Central memory CD8-positive, alpha-beta T cell (primary cell): ENCODE data around the gene POLE.

Source experiments
- ATAC-seq: fragments of 150-1000 bp; cut with Tn5 transposase; replicated peaks from 2 replicates; pipeline ENCODE4 v1.10.0; 2022; ENCODE audit warnings: mild to moderate bottlenecking, moderate FRiP score, moderate number of reproducible peaks; ENCODE audit not compliant: poor library complexity, severe bottlenecking; ENCODE audit errors: extremely low read depth
- DNase-seq, 2 donors: peaks; one replicate each; pipeline ENCODE4 v3.0.0; 2021; ENCODE audit warnings: low spot score in 2 of 2
- H3K27ac Mint-ChIP-seq: one replicate; pipeline ENCODE4 v1.8.0; 2022; ENCODE audit warnings: low read depth, mild to moderate bottlenecking, moderate library complexity, mixed read lengths
- H3K27me3 Mint-ChIP-seq: one replicate; pipeline ENCODE4 v1.8.0; 2022; ENCODE audit warnings: mixed read lengths
- H3K36me3 Mint-ChIP-seq: one replicate; pipeline ENCODE4 v1.8.0; 2022; ENCODE audit warnings: mild to moderate bottlenecking, moderate library complexity, mixed read lengths; ENCODE audit not compliant: insufficient read depth
- H3K4me1 Mint-ChIP-seq: one replicate; pipeline ENCODE4 v1.8.0; 2022; ENCODE audit warnings: mixed read lengths
- H3K4me3 Mint-ChIP-seq: one replicate; pipeline ENCODE4 v1.8.0; 2022; ENCODE audit warnings: mild to moderate bottlenecking, moderate library complexity, mixed read lengths
- H3K9me3 Mint-ChIP-seq: one replicate; pipeline ENCODE4 v1.8.0; 2022; ENCODE audit warnings: mixed read lengths

The POLE gene

GRCh38 chr12:132651444-132652100 is 35.6 kb downstream of the POLE start:
- ATAC-seq (no peak), DNase-seq (no peak)
- Mint-ChIP-seq H3K4me3 (no peak overlapping the region), H3K9me3 (no peaks in the 10 kb centered on the region), H3K36me3 (peaks cover 20% of the 10 kb centered on the region), H3K4me1 (no peaks in the 10 kb centered on the region), H3K27me3 (no peaks in the 10 kb centered on the region), H3K27ac (no peak overlapping the region)

- ATAC-seq (no peak), DNase-seq (no peak)
- no peak overlapping the region for H3K27ac Mint-ChIP-seq
These were observed 37.8 kb downstream of the POLE start for GRCh38 chr12:132649226-132649945.

DNA sequence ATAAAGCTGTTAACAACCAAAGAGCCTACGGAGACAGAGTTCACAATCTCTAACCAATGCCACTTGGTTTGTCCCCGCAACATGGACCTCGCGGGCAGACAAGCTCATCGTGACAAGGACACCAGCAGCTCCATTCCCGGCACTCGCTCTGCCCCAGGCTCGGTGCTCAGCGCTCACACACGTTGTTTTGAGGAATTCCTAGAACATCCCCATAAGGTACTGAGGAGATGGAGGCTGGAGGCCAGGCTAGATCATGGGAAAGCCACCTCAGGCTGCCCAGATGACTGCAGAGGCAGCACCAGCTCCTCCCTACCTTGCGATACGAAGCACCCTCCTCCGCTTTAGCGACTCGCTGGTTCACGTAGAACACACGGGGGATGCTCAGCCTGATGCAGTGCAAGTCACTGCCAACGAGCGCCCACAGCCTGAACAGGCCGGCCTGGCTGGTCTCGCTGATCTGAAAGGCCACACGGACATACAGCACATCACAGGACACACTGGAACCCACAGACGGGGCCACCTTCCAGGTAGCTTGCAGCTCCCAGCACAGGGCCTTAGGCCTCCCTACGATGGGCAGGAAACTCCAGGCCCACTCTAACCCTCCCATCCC is 38.4 kb downstream of the POLE start:
- H3K4me1 Mint-ChIP-seq: no peaks in the 10 kb centered on the region
- H3K27ac Mint-ChIP-seq: no peak overlapping the region
- DNase-seq (no peak), ATAC-seq (no peak)
- no peaks in the 10 kb centered on the region for H3K9me3 Mint-ChIP-seq
- no peaks in the 10 kb centered on the region for H3K27me3 Mint-ChIP-seq
- H3K36me3 Mint-ChIP-seq: peaks cover 12% of the 10 kb centered on the region
- no peak overlapping the region for H3K4me3 Mint-ChIP-seq

More at GRCh38 chr12:132649226-132649945, 37.8 kb downstream of the POLE start:
- Mint-ChIP-seq H3K27me3 (no peaks in the 10 kb centered on the region), H3K4me1 (no peaks in the 10 kb centered on the region), H3K4me3 (no peak overlapping the region), H3K9me3 (no peaks in the 10 kb centered on the region), H3K36me3 (peaks cover 13% of the 10 kb centered on the region)

DNA sequence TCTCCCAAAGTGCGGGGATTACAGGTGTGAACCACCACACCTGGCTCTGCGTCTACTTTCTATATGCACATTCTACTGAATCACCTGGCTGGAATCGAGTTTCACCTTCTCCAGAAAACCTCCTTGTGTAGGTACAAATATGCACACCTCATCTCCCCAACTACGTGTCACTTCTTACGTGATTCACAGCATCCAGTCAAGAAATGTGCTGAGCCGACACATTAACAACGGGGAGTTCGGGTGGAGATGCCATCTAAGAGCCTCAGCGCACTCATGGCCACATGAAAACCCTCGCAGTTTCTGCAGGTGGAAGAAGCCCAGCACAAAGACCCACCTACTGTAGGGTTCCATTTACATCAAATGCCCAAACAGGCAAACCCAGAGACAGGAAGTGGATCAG is 39.3 kb downstream of the POLE start:
- Mint-ChIP-seq H3K27me3 (no peaks in the 10 kb centered on the region), H3K27ac (no peak overlapping the region)

DNA sequence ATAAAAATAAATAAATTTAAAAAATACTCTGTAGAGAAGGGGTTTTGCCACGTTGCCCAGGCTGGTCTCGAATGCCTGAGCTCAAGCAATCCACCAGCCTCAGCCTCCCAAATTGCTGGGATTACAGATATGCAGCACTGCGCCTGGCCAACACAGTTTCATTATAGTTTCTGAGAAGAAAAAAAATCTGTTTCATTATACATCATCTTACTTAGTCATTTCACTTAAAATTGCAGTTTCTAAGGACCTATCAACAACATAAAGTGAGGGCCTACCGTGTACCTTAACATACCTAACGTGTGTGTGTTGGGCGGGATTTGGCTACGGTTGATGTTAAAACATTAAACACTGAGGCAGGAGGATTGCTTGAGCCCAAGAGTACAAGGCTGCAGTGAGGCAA is 40.3 kb downstream of the POLE start:
- no peak overlapping the region for H3K27ac Mint-ChIP-seq
- no peaks in the 10 kb centered on the region for H3K4me1 Mint-ChIP-seq
- DNase-seq (no peak), ATAC-seq (no peak)
- peaks cover 11% of the 10 kb centered on the region for H3K36me3 Mint-ChIP-seq
- no peaks in the 10 kb centered on the region for H3K27me3 Mint-ChIP-seq
- H3K9me3 Mint-ChIP-seq: no peaks in the 10 kb centered on the region
- H3K4me3 Mint-ChIP-seq: no peak overlapping the region

More for the DNA sequence above, 39.3 kb downstream of the POLE start:
- H3K36me3 Mint-ChIP-seq: peaks cover 11% of the 10 kb centered on the region
- no peak overlapping the region for H3K4me3 Mint-ChIP-seq
- no peak for ATAC-seq
- H3K4me1 Mint-ChIP-seq: no peaks in the 10 kb centered on the region
- no peaks in the 10 kb centered on the region for H3K9me3 Mint-ChIP-seq
- DNase-seq: no peak

DNA sequence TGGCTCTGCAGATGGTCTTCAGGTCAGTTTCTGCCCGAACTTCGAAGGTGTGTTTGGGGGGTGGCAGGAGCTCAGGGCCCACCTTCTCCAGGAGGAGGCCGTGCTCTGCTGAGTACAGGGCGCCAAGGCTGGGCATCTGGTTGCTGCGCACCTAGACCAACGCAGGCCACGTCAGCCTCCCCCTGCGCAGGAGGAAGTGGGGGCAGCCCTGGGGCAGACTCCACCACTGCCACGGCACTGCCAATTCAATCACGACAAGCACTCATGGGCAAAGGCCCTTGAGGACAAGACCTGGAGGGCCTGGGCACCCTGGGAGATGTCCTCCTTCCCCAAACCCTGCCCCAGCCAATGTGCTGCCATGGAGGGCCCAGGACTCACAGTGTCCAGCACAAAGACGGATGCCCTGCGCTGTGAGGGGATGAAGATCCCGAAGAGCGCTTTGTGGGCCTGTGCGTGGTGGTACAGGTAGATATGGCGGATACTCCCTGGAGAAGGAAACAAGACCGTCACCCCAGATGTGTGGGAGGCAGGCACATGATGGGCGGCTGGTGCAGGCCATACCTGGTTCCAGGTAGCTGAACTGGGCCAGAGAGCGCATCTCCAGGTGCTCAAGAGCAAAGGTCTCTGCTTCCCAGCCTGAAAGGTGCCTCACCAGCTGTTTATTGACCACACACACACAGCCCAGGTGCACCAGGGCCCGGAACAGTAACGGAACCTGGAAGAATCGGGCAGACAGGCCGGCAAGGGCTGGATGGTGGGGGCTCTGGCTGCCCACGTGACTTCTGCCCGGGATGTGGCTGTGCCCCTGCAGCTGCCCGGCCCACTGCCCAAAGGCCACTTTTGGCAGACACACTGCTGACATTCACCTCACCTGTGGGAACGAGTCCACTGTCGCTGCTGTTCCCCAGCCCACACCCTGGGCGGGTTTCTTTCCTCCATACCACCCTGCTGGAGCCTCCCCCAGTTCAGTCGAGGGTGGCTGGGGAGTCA is 44.0 kb downstream of the POLE start:
- Mint-ChIP-seq H3K27ac (no peak overlapping the region), H3K36me3 (peaks cover 11% of the 10 kb centered on the region), H3K27me3 (no peaks in the 10 kb centered on the region), H3K4me1 (peaks cover 6% of the 10 kb centered on the region), H3K4me3 (no peak overlapping the region), H3K9me3 (no peaks in the 10 kb centered on the region)
- ATAC-seq: no peak
- no peak for DNase-seq

- Mint-ChIP-seq H3K36me3 (peaks cover 10% of the 10 kb centered on the region), H3K27ac (no peak overlapping the region), H3K4me1 (peaks cover 6% of the 10 kb centered on the region)
These were observed 45.1 kb downstream of the POLE start for GRCh38 chr12:132641811-132642650.

GRCh38 chr12:132640936-132641335 is 46.2 kb downstream of the POLE start:
- ATAC-seq: no peak
- Mint-ChIP-seq H3K9me3 (no peaks in the 10 kb centered on the region), H3K4me3 (no peak overlapping the region), H3K36me3 (peaks cover 12% of the 10 kb centered on the region), H3K27me3 (no peaks in the 10 kb centered on the region), H3K4me1 (peaks cover 6% of the 10 kb centered on the region), H3K27ac (no peak overlapping the region)
- no peak for DNase-seq

More at GRCh38 chr12:132641811-132642650, 45.1 kb downstream of the POLE start:
- no peaks in the 10 kb centered on the region for H3K9me3 Mint-ChIP-seq
- H3K4me3 Mint-ChIP-seq: no peak overlapping the region
- ATAC-seq (no peak), DNase-seq (no peak)
- H3K27me3 Mint-ChIP-seq: no peaks in the 10 kb centered on the region

DNA sequence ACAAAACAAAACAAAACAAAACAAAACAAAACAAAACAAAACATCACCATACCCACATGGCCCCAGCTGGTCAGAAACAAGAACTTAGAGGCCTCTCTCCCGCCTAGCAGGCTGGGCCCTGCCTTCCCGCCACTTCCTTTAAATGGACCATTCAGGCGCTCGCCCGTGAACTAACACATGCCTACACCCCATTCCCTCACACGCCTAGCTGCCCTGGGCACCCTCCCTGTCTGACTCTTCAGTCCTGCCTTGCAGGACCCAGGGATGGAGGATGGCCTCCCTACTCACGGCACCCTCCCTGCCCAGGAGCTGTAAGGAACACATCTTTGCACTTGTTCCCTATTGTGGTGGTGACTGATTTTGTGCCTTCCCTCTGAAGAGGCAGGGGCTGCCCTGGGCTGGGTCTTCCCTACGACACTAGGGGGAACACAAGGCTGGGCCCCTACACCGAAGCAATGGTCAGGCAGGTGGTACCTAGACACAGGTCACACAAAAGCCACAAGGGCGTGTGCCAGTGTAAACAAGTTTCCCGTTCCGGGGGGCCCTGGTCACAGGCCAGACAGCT is 47.1 kb downstream of the POLE start:
- H3K36me3 Mint-ChIP-seq: peaks cover 14% of the 10 kb centered on the region
- no peaks in the 10 kb centered on the region for H3K27me3 Mint-ChIP-seq
- peaks cover 6% of the 10 kb centered on the region for H3K4me1 Mint-ChIP-seq
- H3K4me3 Mint-ChIP-seq: no peak overlapping the region
- ATAC-seq: no peak
- no peaks in the 10 kb centered on the region for H3K9me3 Mint-ChIP-seq
- no peak overlapping the region for H3K27ac Mint-ChIP-seq
- no peak for DNase-seq

- Mint-ChIP-seq H3K4me1 (peaks cover 6% of the 10 kb centered on the region), H3K4me3 (no peak overlapping the region), H3K27me3 (no peaks in the 10 kb centered on the region), H3K36me3 (peaks cover 14% of the 10 kb centered on the region), H3K9me3 (no peaks in the 10 kb centered on the region), H3K27ac (no peak overlapping the region)
- DNase-seq (no peak), ATAC-seq (no peak)
These were observed 48.4 kb downstream of the POLE start for GRCh38 chr12:132638541-132639408.

- DNase-seq (no peak), ATAC-seq (no peak)
- Mint-ChIP-seq H3K9me3 (no peaks in the 10 kb centered on the region), H3K27ac (no peak overlapping the region), H3K27me3 (no peaks in the 10 kb centered on the region), H3K4me3 (no peak overlapping the region), H3K36me3 (peaks cover 18% of the 10 kb centered on the region), H3K4me1 (peaks cover 6% of the 10 kb centered on the region)
These were observed 49.3 kb downstream of the POLE start for GRCh38 chr12:132637811-132638210.
